Astrocyte (in vitro differentiated cells and primary cell): ENCODE results near the gene CDK8. TPM values are rescaled to one million over a fixed set of nuclear protein-coding genes. Genes with fewer than 3 reads are reported as not detected.
"Not testable (repeated sequence)": the region's sequence is repeated elsewhere in the genome, so short reads cannot be mapped to it uniquely, and the experiment has no call there.

ENCODE experiments used
- DNase-seq: peaks from one replicate; pipeline ENCODE4 v3.0.0-alpha.2; 2010; ENCODE audit warnings: low read depth
- FAIRE-seq: peaks from 2 replicates; lab custom pipeline; 2011; peaks lifted over from hg19 to GRCh38; lab: Jason Lieb, UNC
- H2AFZ ChIP-seq: 2 replicates; pipeline ENCODE4 v1.6.0; 2012; ENCODE audit warnings: low read depth, low read length, inconsistent platforms
- H3K27ac ChIP-seq: 2 replicates; pipeline ENCODE4 v1.5.1; 2011; ENCODE audit warnings: low read depth, low read length, inconsistent platforms
- H3K27me3 ChIP-seq: 2 replicates; pipeline ENCODE4 v1.6.0; 2011; ENCODE audit warnings: low read length, inconsistent platforms; ENCODE audit not compliant: insufficient read depth
- H3K36me3 ChIP-seq: 2 replicates; pipeline ENCODE4 v1.5.1; 2011; ENCODE audit warnings: low read length, inconsistent platforms; ENCODE audit not compliant: insufficient read depth
- H3K4me1 ChIP-seq: 2 replicates; pipeline ENCODE4 v1.5.1; 2011; ENCODE audit warnings: low read length, inconsistent platforms; ENCODE audit not compliant: insufficient read depth
- H3K4me2 ChIP-seq: 2 replicates; pipeline ENCODE4 v1.6.0; 2012; ENCODE audit warnings: low read length, inconsistent platforms
- H3K4me3 ChIP-seq: 2 replicates; pipeline ENCODE4 v1.5.1; 2011; ENCODE audit warnings: low read depth, mild to moderate bottlenecking, low read length, inconsistent platforms; ENCODE audit not compliant: insufficient read depth
- H3K79me2 ChIP-seq: 2 replicates; pipeline ENCODE4 v1.6.0; 2012; ENCODE audit warnings: mild to moderate bottlenecking, low read length, inconsistent platforms; ENCODE audit not compliant: insufficient read depth
- H3K9ac ChIP-seq: 2 replicates; pipeline ENCODE4 v1.6.0; 2012; ENCODE audit warnings: mild to moderate bottlenecking, low read length, inconsistent platforms
- H3K9me3 ChIP-seq: 2 replicates; pipeline ENCODE4 v1.5.1; 2012; ENCODE audit warnings: low read depth, mild to moderate bottlenecking, low read length, inconsistent platforms; ENCODE audit not compliant: insufficient read depth
- H4K20me1 ChIP-seq: 2 replicates; pipeline ENCODE4 v1.6.0; 2012; ENCODE audit warnings: low read length, inconsistent platforms; ENCODE audit not compliant: insufficient read depth
- H3K27ac Mint-ChIP-seq: one replicate; pipeline ENCODE4 v1.8.0; 2021; ENCODE audit warnings: mild to moderate bottlenecking, mixed read lengths; ENCODE audit not compliant: unreplicated experiment
- H3K27me3 Mint-ChIP-seq: one replicate; pipeline ENCODE4 v1.8.0; 2021; ENCODE audit warnings: low read depth, mixed read lengths; ENCODE audit not compliant: unreplicated experiment
- H3K36me3 Mint-ChIP-seq: one replicate; pipeline ENCODE4 v1.8.0; 2021; ENCODE audit warnings: low read depth, mixed read lengths; ENCODE audit not compliant: unreplicated experiment
- H3K4me1 Mint-ChIP-seq: one replicate; pipeline ENCODE4 v1.8.0; 2021; ENCODE audit warnings: low read depth, mixed read lengths; ENCODE audit not compliant: unreplicated experiment
- H3K4me3 Mint-ChIP-seq: one replicate; pipeline ENCODE4 v1.8.0; 2021; ENCODE audit warnings: mild to moderate bottlenecking, moderate library complexity, mixed read lengths; ENCODE audit not compliant: unreplicated experiment
- H3K9me3 Mint-ChIP-seq: one replicate; pipeline ENCODE4 v1.8.0; 2021; ENCODE audit warnings: mild to moderate bottlenecking, mixed read lengths; ENCODE audit not compliant: unreplicated experiment
- EZH2 ChIP-seq: IDR thresholded peaks from 2 replicates; pipeline ENCODE4 v1.6.1; 2012; ENCODE audit warnings: mild to moderate bottlenecking, low read length, inconsistent platforms; ENCODE audit not compliant: insufficient read depth
- total RNA-seq: library from RNA; stranded (reverse); gene quantifications from 2 replicates; pipeline ENCODE4 v1.2.1, GENCODE V29; 2021
- TF ChIP-seq, protein P1 (sequence below): IDR thresholded peaks from 2 replicates; pipeline ENCODE4 v1.5.1; 2011; ENCODE audit warnings: low read depth, mild to moderate bottlenecking, inconsistent platforms, low read length, moderate library complexity; ENCODE audit not compliant: insufficient read depth

The CDK8 gene
- total RNA-seq, 1 donor from 2014 or later: 32.4 TPM

DNA sequence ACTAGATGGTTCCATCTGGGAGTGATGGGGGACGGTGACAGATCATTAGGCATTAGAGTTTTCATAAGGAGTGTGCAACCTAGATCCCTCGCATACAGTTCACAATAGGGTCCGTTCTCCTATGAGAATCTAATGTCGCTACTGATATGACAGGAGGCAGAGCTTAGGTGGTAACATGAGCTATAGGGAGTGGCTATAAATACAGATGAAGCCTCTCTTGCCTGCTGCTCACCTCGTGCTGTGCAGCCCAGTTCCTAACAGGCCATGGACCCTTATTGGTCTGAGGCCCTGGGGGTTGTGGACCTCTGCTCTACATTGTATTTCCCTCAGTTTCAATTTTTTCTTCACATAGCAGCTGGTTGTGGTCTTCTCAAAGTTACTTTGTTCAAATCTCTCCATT is 56.5 kb downstream of the CDK8 start:
- FAIRE-seq (no peak), DNase-seq (no peak)
- Histone ChIP-seq H3K27ac (no peak overlapping the region), H3K9me3 (no peaks in the 10 kb centered on the region), H3K4me1 (no peaks in the 10 kb centered on the region), H3K4me2 (no peak overlapping the region), H4K20me1 (peaks cover 39% of the 10 kb centered on the region), H3K9ac (no peak overlapping the region), H3K27me3 (no peaks in the 10 kb centered on the region), H3K79me2 (peaks cover 84% of the 10 kb centered on the region), H3K36me3 (no peaks in the 10 kb centered on the region), H2AFZ (no peak overlapping the region), H3K4me3 (no peak overlapping the region)
- no peak overlapping the region for H3K4me3 Mint-ChIP-seq
- peaks cover 3% of the 10 kb centered on the region for H3K36me3 Mint-ChIP-seq
- H3K27me3 Mint-ChIP-seq: no peaks in the 10 kb centered on the region
- no peak overlapping the region for H3K27ac Mint-ChIP-seq
- no peaks in the 10 kb centered on the region for H3K9me3 Mint-ChIP-seq
- H3K4me1 Mint-ChIP-seq: peaks cover 2% of the 10 kb centered on the region
- no peak for TF ChIP-seq EZH2
- TF ChIP-seq, protein P1, sequence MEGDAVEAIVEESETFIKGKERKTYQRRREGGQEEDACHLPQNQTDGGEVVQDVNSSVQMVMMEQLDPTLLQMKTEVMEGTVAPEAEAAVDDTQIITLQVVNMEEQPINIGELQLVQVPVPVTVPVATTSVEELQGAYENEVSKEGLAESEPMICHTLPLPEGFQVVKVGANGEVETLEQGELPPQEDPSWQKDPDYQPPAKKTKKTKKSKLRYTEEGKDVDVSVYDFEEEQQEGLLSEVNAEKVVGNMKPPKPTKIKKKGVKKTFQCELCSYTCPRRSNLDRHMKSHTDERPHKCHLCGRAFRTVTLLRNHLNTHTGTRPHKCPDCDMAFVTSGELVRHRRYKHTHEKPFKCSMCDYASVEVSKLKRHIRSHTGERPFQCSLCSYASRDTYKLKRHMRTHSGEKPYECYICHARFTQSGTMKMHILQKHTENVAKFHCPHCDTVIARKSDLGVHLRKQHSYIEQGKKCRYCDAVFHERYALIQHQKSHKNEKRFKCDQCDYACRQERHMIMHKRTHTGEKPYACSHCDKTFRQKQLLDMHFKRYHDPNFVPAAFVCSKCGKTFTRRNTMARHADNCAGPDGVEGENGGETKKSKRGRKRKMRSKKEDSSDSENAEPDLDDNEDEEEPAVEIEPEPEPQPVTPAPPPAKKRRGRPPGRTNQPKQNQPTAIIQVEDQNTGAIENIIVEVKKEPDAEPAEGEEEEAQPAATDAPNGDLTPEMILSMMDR: no peak

- Histone ChIP-seq H3K79me2 (peaks cover 82% of the 10 kb centered on the region), H4K20me1 (peaks cover 45% of the 10 kb centered on the region)
- H3K27ac ChIP-seq, H3K9ac ChIP-seq, H3K27ac Mint-ChIP-seq, H2AFZ ChIP-seq, H3K4me1 Mint-ChIP-seq, H3K36me3 Mint-ChIP-seq, H3K4me3 Mint-ChIP-seq, H3K4me3 ChIP-seq, H3K4me2 ChIP-seq, H3K36me3 ChIP-seq, H3K4me1 ChIP-seq, FAIRE-seq, DNase-seq, H3K27me3 ChIP-seq, H3K9me3 ChIP-seq, H3K27me3 Mint-ChIP-seq, H3K9me3 Mint-ChIP-seq: not testable (repeated sequence)
Measured at GRCh38 chr13:26312019-26312418, 58.1 kb downstream of the CDK8 start.

DNA sequence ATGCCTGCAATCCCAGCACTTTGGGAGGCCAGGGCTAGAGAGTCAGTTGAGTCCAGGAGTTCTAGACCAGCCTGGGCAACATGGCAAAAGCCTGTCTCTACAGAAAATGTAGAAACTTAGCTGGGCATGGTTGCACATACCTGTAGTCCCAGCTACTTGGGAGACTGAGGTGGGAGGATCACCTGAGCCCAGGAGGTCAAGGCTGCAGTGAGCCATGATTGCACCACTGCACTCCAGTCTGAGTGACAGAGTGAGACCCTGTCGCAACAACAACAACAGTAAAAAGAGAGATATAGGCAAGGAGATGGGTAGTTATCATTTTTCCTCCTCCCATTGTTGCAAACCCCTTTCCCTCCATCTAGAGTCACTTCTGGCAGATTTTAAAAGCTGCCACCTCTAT is 62.2 kb downstream of the CDK8 start:
- not testable (repeated sequence) for FAIRE-seq, H3K4me3 Mint-ChIP-seq, H3K9me3 Mint-ChIP-seq, H3K36me3 ChIP-seq, H3K27me3 ChIP-seq, H3K4me3 ChIP-seq, H3K4me1 Mint-ChIP-seq, DNase-seq, H3K4me2 ChIP-seq, H3K9ac ChIP-seq, H3K27ac Mint-ChIP-seq, H3K4me1 ChIP-seq, H3K27me3 Mint-ChIP-seq, H3K36me3 Mint-ChIP-seq, H3K27ac ChIP-seq, H2AFZ ChIP-seq, H3K9me3 ChIP-seq
- Histone ChIP-seq H3K79me2 (peaks cover 51% of the 10 kb centered on the region), H4K20me1 (peaks cover 20% of the 10 kb centered on the region)

- H3K27me3 Mint-ChIP-seq: no peaks in the 10 kb centered on the region
- no peak overlapping the region for H3K27ac Mint-ChIP-seq
- no peaks in the 10 kb centered on the region for H3K27me3 ChIP-seq
- no peaks in the 10 kb centered on the region for H3K9me3 Mint-ChIP-seq
- no peak overlapping the region for H3K27ac ChIP-seq
- no peaks in the 10 kb centered on the region for H3K36me3 ChIP-seq
- peaks cover 44% of the 10 kb centered on the region for H3K79me2 ChIP-seq
- peaks cover 20% of the 10 kb centered on the region for H4K20me1 ChIP-seq
- H3K4me3 ChIP-seq: no peak overlapping the region
- FAIRE-seq (no peak), DNase-seq (no peak)
- H3K4me2 ChIP-seq: no peak overlapping the region
- peaks cover 15% of the 10 kb centered on the region for H3K4me1 Mint-ChIP-seq
- no peak overlapping the region for H3K9ac ChIP-seq
- H3K4me3 Mint-ChIP-seq: no peak overlapping the region
- no peak overlapping the region for H2AFZ ChIP-seq
- peaks cover 8% of the 10 kb centered on the region for H3K4me1 ChIP-seq
- H3K36me3 Mint-ChIP-seq: no peaks in the 10 kb centered on the region
- TF ChIP-seq, protein P1: no peak
- TF ChIP-seq EZH2: no peak
- no peaks in the 10 kb centered on the region for H3K9me3 ChIP-seq
Measured at GRCh38 chr13:26320766-26321165, 66.8 kb downstream of the CDK8 start.
